ENCODE data around the gene CDC42BPB.

DNA sequence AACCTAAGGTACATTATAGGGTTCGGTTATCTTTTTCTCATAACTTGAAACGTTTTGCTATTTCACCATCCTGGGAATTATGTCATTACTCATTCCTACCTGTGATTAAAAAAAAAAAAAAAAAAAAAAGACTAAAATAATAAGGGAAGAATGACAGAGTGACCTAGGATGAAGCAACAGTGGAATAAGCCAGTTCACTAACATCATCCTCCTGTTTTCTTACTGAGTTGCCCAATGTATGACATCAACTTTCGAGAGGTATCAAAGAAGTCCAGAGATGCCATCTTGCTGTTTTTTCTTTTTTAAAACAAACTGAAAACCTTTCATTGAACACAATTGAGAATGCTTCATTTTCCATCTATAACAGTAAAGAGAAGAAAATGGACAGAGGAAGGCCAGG, 92.1 kb downstream of the CDC42BPB start:
- TF ChIP-seq EZH2 (IDR thresholded peaks at IDR 0.05; ENCODE audit: borderline replicate concordance, low read depth, low read length, severe bottlenecking) = no peak
- TF ChIP-seq, protein P1, sequence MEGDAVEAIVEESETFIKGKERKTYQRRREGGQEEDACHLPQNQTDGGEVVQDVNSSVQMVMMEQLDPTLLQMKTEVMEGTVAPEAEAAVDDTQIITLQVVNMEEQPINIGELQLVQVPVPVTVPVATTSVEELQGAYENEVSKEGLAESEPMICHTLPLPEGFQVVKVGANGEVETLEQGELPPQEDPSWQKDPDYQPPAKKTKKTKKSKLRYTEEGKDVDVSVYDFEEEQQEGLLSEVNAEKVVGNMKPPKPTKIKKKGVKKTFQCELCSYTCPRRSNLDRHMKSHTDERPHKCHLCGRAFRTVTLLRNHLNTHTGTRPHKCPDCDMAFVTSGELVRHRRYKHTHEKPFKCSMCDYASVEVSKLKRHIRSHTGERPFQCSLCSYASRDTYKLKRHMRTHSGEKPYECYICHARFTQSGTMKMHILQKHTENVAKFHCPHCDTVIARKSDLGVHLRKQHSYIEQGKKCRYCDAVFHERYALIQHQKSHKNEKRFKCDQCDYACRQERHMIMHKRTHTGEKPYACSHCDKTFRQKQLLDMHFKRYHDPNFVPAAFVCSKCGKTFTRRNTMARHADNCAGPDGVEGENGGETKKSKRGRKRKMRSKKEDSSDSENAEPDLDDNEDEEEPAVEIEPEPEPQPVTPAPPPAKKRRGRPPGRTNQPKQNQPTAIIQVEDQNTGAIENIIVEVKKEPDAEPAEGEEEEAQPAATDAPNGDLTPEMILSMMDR (IDR thresholded peaks at IDR 0.05; ENCODE audit: borderline replicate concordance, extremely low read depth, low read length, poor library complexity, severe bottlenecking) = no peak

All from DND-41 (cell line).